Endodermal cell (in vitro differentiated cells): Measurements from ENCODE around the gene MRTFB. TPM values are rescaled to one million over a fixed set of nuclear protein-coding genes. Genes with fewer than 3 reads are reported as not detected.
"Not testable (repeated sequence)": the region's sequence is repeated elsewhere in the genome, so short reads cannot be mapped to it uniquely, and the experiment has no call there.

Experiments used
- DNase-seq: peaks from one replicate; pipeline ENCODE4 v3.0.0-alpha.2; 2017
- H3K27ac ChIP-seq: 2 replicates; pipeline ENCODE4 v1.5.1; 2013; ENCODE audit warnings: mild to moderate bottlenecking, low read depth, low read length, moderate library complexity
- H3K27me3 ChIP-seq: 2 replicates; pipeline ENCODE4 v1.6.1; 2013; ENCODE audit warnings: mild to moderate bottlenecking, low read length, moderate library complexity; ENCODE audit not compliant: insufficient read depth, control insufficient read depth, poor library complexity, severe bottlenecking
- H3K36me3 ChIP-seq: 2 replicates; pipeline ENCODE4 v1.7.0; 2013; ENCODE audit warnings: mild to moderate bottlenecking, low read length, moderate library complexity; ENCODE audit not compliant: control insufficient read depth, insufficient read depth
- H3K4me1 ChIP-seq: one replicate; pipeline ENCODE4 v1.7.0; 2013; ENCODE audit warnings: low read length; ENCODE audit not compliant: control insufficient read depth, insufficient read depth
- H3K4me3 ChIP-seq: 2 replicates; pipeline ENCODE4 v1.5.1; 2013; ENCODE audit warnings: mild to moderate bottlenecking, low read length, moderate library complexity
- H3K9ac ChIP-seq: 2 replicates; pipeline ENCODE4 v1.6.1; 2013; ENCODE audit warnings: mild to moderate bottlenecking, low read length, moderate library complexity; ENCODE audit not compliant: poor library complexity, severe bottlenecking; ENCODE audit errors: extremely low read depth
- H3K9me3 ChIP-seq: 2 replicates; pipeline ENCODE4 v1.6.1; 2013; ENCODE audit warnings: mild to moderate bottlenecking, low read length, moderate library complexity; ENCODE audit not compliant: control insufficient read depth
- H3K27ac Mint-ChIP-seq: 2 replicates; pipeline ENCODE4 v1.8.0; 2020; ENCODE audit warnings: mixed read lengths
- H3K27me3 Mint-ChIP-seq: 2 replicates; pipeline ENCODE4 v1.8.0; 2021; ENCODE audit warnings: mild to moderate bottlenecking, mixed read lengths; ENCODE audit not compliant: insufficient read depth
- H3K36me3 Mint-ChIP-seq: 2 replicates; pipeline ENCODE4 v1.8.0; 2020; ENCODE audit warnings: low read depth, mixed read lengths
- H3K4me1 Mint-ChIP-seq: 2 replicates; pipeline ENCODE4 v1.8.0; 2020; ENCODE audit warnings: mixed read lengths
- H3K4me3 Mint-ChIP-seq: 2 replicates; pipeline ENCODE4 v1.8.0; 2020; ENCODE audit warnings: mild to moderate bottlenecking, moderate library complexity, mixed read lengths
- H3K9me3 Mint-ChIP-seq: 2 replicates; pipeline ENCODE4 v1.8.0; 2020; ENCODE audit warnings: mild to moderate bottlenecking, mixed read lengths
- CTCF ChIP-seq: fragments of 200-600 bp; sonication (generic); conservative IDR thresholded peaks from 2 replicates; pipeline ENCODE4 v1.5.0; 2021; ENCODE audit warnings: antibody characterized with exemption, mild to moderate bottlenecking
- WGBS, 2 experiments: methylation state at CpG; one replicate each; pipeline versions ENCODE4 v1.1.5 to v1.1.7; 2013; ENCODE audit warnings: missing lambda C conversion rate in 2 of 2, mixed read lengths in 1 of 2; ENCODE audit not compliant: insufficient coverage in 1 of 2, insufficient read length in 1 of 2; 5-methylcytosine and 5-hydroxymethylcytosine counted together
- total RNA-seq, 2 donors: library from RNA; stranded (reverse); fragmentation: NEBNext Ultra II Directional in 1 of 2; extraction: Animal tissue kit (Norgen Biotek cat#: 25700) in 1 of 2; gene quantifications; 2 replicates in 1 of 2; 3 replicates in 1 of 2; pipeline ENCODE4 v1.2.1, GENCODE V29; 2021

Gene MRTFB
- total RNA-seq, 2 donors from 2014 or later = 49.4 to 58.6 TPM

- H3K9me3 Mint-ChIP-seq = no peaks in the 10 kb centered on the region
- peaks cover 23% of the 10 kb centered on the region for H3K4me1 Mint-ChIP-seq
- H3K4me3 Mint-ChIP-seq = no peak overlapping the region
- Histone ChIP-seq H3K4me1 (peaks cover 7% of the 10 kb centered on the region), H3K36me3 (no peaks in the 10 kb centered on the region), H3K9me3 (no peaks in the 10 kb centered on the region), H3K9ac (no peak overlapping the region), H3K27ac (no peak overlapping the region), H3K27me3 (no peaks in the 10 kb centered on the region), H3K4me3 (no peak overlapping the region)
- no peak for DNase-seq
- no peaks in the 10 kb centered on the region for H3K27me3 Mint-ChIP-seq
- TF ChIP-seq CTCF = no peak
- H3K36me3 Mint-ChIP-seq = peaks cover under 1% of the 10 kb centered on the region
- no peak overlapping the region for H3K27ac Mint-ChIP-seq
- 86% methylated on average over 1 of the region's 1 CpG; no CpG with 5 or more reads in 1 of the 2 experiments for WGBS, 2 experiments
These were observed 111.9 kb downstream of the MRTFB start for GRCh38 chr16:14182999-14183398.

GRCh38 chr16:14183962-14184361 is 112.8 kb downstream of the MRTFB start:
- H3K9ac ChIP-seq, H3K27ac ChIP-seq, H3K36me3 ChIP-seq, H3K9me3 ChIP-seq, H3K4me3 ChIP-seq, H3K36me3 Mint-ChIP-seq, H3K27me3 ChIP-seq, H3K4me1 ChIP-seq, H3K27me3 Mint-ChIP-seq, DNase-seq, H3K4me3 Mint-ChIP-seq, H3K9me3 Mint-ChIP-seq, H3K27ac Mint-ChIP-seq: not testable (repeated sequence)
- 93 to 100% methylated on average over 2 to 6 of the region's 6 CpGs for WGBS, 2 experiments
- H3K4me1 Mint-ChIP-seq = peaks cover 21% of the 10 kb centered on the region

- Mint-ChIP-seq H3K9me3 (no peaks in the 10 kb centered on the region), H3K4me1 (peaks cover 24% of the 10 kb centered on the region), H3K27me3 (no peaks in the 10 kb centered on the region), H3K27ac (no peak overlapping the region), H3K4me3 (peak overlapping the region; percentile 0), H3K36me3 (no peaks in the 10 kb centered on the region)
- Histone ChIP-seq H3K9me3 (no peaks in the 10 kb centered on the region), H3K4me1 (peaks cover 7% of the 10 kb centered on the region), H3K27me3 (no peaks in the 10 kb centered on the region), H3K9ac (no peak overlapping the region), H3K4me3 (peak overlapping the region; percentile 35), H3K36me3 (no peaks in the 10 kb centered on the region), H3K27ac (peak overlapping the region; percentile 77)
- 32 to 42% methylated on average over 7 to 10 of the region's 10 CpGs for WGBS, 2 experiments
- DNase-seq = peak; percentile 73
- TF ChIP-seq CTCF = peak; percentile 72
These were observed 115.1 kb downstream of the MRTFB start for GRCh38 chr16:14186007-14186794.
